Kidney (tissue), 14 donors: ENCODE measurements around the gene ACP7. TPM values are rescaled to one million over a fixed set of nuclear protein-coding genes. Genes with fewer than 3 reads are reported as not detected.

Experiments
- DNase-seq, 5 donors: peaks; one replicate each; pipeline ENCODE4 v3.0.0-alpha.2; 2013 to 2020
- FAIRE-seq: peaks from 2 replicates; lab custom pipeline; 2012; peaks lifted over from hg19 to GRCh38; lab: Jason Lieb, UNC
- H3K27ac ChIP-seq, 2 donors: one replicate each; pipeline ENCODE4 v1.7.0; 2013; ENCODE audit warnings: low read depth in 2 of 2, low read length in 2 of 2, inconsistent platforms in 1 of 2
- H3K27me3 ChIP-seq: one replicate; pipeline ENCODE4 v1.7.1; 2013; ENCODE audit warnings: low read length, inconsistent platforms; ENCODE audit not compliant: control insufficient read depth, insufficient read depth
- H3K36me3 ChIP-seq, 3 donors: one replicate each; pipeline versions ENCODE4 v1.7.0 to v1.7.1; 2013; ENCODE audit warnings: low read length in 3 of 3, control low read depth in 1 of 3, inconsistent platforms in 1 of 3; ENCODE audit not compliant: insufficient read depth in 3 of 3, control insufficient read depth in 2 of 3
- H3K4me1 ChIP-seq, 3 donors: one replicate each; pipeline versions ENCODE4 v1.7.0 to v1.7.1; 2013; ENCODE audit warnings: low read length in 3 of 3, inconsistent platforms in 1 of 3, low read depth in 1 of 3; ENCODE audit not compliant: control insufficient read depth in 2 of 3, insufficient read depth in 2 of 3
- H3K4me3 ChIP-seq, 3 donors: one replicate each; pipeline versions ENCODE4 v1.7.0 to v1.8.1; 2013; ENCODE audit warnings: low read length in 3 of 3, control low read depth in 1 of 3, inconsistent platforms in 1 of 3
- H3K9ac ChIP-seq, 3 donors: one replicate each; pipeline versions ENCODE4 v1.7.0 to v1.7.1; 2013; ENCODE audit warnings: low read length in 3 of 3, control low read depth in 1 of 3, inconsistent platforms in 1 of 3
- H3K9me3 ChIP-seq, 3 donors: one replicate each; pipeline versions ENCODE4 v1.7.0 to v1.7.1; 2013; ENCODE audit warnings: low read length in 3 of 3, control low read depth in 1 of 3, inconsistent platforms in 1 of 3; ENCODE audit not compliant: control insufficient read depth in 2 of 3, insufficient read depth in 1 of 3
- CTCF ChIP-seq: IDR thresholded peaks from 3 replicates; pipeline ENCODE4 v1.5.1; 2012; ENCODE audit warnings: mild to moderate bottlenecking, moderate library complexity, borderline replicate concordance; ENCODE audit not compliant: insufficient read depth; ENCODE audit errors: extremely low read depth
- intact Hi-C: fragments of 100-400 bp; cut with DNase I; formaldehyde crosslinking; loops from one replicate; pipeline ENCODE4 v1.11.1; 2022
- polyA plus RNA-seq: library from polyadenylated mRNA; stranded (reverse); fragments of 350-450 nt; fragmentation: Illumina TruSeq; extraction: RNeasy Lipid Tissue Mini Kit (QIAGEN cat#74804); gene quantifications from one replicate; pipeline ENCODE4 v1.2.3, GENCODE V29; 2014; ENCODE audit warnings: low read depth, low replicate concordance; ENCODE audit not compliant: insufficient read depth
- total RNA-seq: library from RNA; stranded (reverse); fragmentation: NEBNext Ultra II Directional; extraction: Animal tissue kit (Norgen Biotek cat#: 25700); gene quantifications from one replicate; pipeline ENCODE4 v1.2.1, GENCODE V29; 2021
- donor health status: control.
- donor health status: control.
- donor health status: control.
- donor health status: control.
- donor health status: control.
- donor health status: DM: yes; HTN: yes; CAD: no.
- donor health status: Normal renal cell carcinoma (clear cell type).

Gene ACP7
- total and polyA plus RNA-seq, 2 donors from 2014 or later, result 0.13 TPM; not detected in 1

DNA sequence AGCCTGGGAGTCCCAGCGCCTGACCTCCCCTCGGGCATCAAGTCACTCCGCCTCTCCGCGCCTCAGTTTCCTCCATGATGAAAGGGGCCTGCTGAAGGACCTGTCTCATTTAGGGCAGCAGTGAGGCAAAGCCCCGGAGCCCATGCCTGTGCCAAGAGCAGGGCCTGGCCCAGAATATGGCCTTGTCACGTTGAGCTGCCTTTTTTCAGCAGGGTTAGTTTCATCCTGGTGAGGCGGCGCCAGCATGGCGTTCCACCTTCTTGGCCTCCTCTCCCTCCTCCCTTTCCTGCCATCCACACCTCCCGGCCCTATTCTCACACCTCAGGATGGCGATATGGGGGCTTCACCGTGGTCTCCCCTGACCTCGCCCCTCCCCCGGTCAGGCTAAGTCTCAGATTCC, 71.6 kb downstream of the ACP7 start:
- no peaks in the 10 kb centered on the region for H3K27me3 ChIP-seq
- no peak for TF ChIP-seq CTCF
- peaks cover 0 to 2% (median 0%) of the 10 kb centered on the region in 3 donors for H3K36me3 ChIP-seq
- no peak overlapping the region for H3K4me3 ChIP-seq
- peaks cover 0 to 57% (median 36%) of the 10 kb centered on the region in 3 donors for H3K4me1 ChIP-seq
- intact Hi-C loops, result no loop called here
- no peak for DNase-seq
- no peaks in the 10 kb centered on the region for H3K9me3 ChIP-seq
- no peak overlapping the region for H3K9ac ChIP-seq
- FAIRE-seq, result no peak
- peak overlapping the region; percentile 8 to 32 for H3K27ac ChIP-seq

DNA sequence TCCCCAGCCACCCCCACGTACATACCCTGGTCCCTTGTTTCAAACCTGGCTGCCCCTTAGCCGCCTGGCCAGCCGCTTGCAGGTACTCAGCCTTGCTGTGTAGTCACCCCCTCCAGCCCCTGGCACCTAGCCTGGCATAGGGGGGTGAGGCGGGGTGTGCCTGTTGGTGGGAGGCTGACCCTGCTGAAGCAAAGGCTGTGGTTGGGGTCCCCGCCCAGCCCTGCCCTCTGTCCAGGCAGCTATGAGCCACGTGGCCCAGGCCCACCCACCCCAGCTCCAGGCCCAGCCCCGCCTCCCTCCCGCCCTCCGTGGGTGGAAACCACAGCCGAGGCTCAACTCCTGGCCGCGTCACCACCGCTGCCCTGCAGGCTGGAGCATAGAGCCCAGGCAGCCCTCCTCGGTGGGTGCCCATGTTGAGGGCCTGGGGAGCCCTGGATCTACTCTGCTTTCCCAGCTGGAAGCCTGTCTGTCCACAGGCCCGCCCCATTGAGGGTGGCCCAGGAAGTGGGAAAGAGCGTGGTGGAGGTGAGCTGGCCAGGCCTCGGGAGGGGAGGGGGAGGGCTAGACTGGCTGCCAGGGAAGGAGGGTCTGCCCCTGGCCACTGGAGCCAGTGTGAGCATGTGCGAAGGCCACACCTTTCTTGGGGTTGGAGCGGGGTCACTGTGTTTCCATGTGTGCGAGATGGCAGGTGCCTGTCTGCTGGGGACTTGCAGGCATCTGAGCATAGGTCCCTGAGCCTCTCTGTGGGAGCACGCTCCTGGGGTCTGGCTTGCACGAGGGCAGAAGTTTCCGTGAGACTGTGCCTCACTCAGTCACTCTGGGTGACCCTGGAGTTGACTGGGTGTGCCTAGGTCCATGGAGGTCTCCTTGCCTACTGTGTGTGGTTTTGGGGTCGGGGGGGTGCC, 72.4 kb downstream of the ACP7 start:
- Histone ChIP-seq H3K27ac (peak overlapping the region in 1 of 2 donors; percentile 32), H3K36me3 (peaks cover 0 to 2% (median 0%) of the 10 kb centered on the region in 3 donors), H3K9me3 (no peaks in the 10 kb centered on the region), H3K27me3 (no peaks in the 10 kb centered on the region), H3K4me1 (peaks cover 0 to 61% (median 38%) of the 10 kb centered on the region in 3 donors), H3K4me3 (no peak overlapping the region), H3K9ac (no peak overlapping the region)
- FAIRE-seq (no peak), DNase-seq (peak in 1 of 5 donors; percentile 41)
- intact Hi-C loops, result no loop called here
- TF ChIP-seq CTCF, result no peak

DNA sequence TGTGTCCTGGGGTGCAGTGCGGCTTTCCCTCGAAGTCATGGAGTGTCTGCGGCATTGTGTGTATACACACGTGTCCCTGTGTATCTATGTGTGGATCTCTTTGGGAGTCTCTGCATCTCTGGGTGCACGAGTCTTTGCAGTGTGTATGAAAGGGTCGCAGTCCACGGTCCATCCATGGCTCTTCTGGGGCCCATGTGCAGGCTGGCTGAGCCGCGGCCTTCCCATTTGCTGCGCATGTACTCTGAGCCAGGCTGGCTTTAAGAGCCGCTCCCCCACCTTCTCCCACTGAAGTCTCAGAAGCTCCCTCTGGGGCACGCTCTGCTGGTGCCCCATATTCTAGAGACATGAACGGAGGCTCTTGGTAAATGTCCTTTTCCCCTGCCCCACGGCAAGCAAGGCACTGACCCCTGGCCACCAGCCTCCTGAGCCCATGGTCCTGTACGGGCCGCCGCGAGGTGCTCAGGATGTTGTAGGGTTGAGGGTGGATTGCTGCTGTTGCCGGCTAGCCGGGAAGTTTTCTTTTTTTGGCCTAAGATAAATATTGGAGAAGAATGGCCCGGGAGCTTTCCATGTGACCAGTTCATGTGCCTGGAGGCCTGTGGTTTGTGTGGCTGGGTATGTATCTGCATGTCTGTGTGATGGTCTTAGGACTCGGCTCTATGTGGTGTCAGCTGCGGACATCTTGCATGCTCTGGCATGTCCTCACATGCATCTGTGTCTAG, 73.3 kb downstream of the ACP7 start:
- Histone ChIP-seq H3K9me3 (no peaks in the 10 kb centered on the region), H3K4me1 (peaks cover 0 to 61% (median 38%) of the 10 kb centered on the region in 3 donors), H3K4me3 (no peak overlapping the region), H3K27ac (no peak overlapping the region), H3K27me3 (no peaks in the 10 kb centered on the region), H3K36me3 (peaks cover 0 to 2% (median 0%) of the 10 kb centered on the region in 3 donors), H3K9ac (no peak overlapping the region)
- DNase-seq (no peak), FAIRE-seq (no peak)
- intact Hi-C loops, result no loop called here
- TF ChIP-seq CTCF, result no peak
